Measurements from ENCODE around the gene SLC24A4.

DNA sequence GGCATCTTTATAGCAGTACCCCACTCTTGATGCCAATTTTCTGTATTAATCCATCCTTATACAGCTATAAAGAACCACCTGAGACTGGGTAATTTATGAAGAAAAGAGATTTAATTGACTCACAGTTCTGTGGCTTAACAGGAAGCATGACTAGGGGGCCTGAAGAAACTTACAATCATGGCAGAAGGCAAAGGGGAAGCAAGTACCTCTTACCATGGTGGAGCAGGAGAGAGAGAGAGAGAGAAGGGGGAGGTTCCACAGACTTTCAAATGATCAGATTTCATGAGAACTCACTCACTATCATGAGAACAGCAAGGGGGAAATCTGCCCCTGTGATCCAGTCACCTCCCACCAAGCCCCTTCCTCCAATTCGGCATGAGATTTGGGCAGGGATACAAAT is 84.4 kb downstream of the SLC24A4 start:
- TF ChIP-seq, protein P1, sequence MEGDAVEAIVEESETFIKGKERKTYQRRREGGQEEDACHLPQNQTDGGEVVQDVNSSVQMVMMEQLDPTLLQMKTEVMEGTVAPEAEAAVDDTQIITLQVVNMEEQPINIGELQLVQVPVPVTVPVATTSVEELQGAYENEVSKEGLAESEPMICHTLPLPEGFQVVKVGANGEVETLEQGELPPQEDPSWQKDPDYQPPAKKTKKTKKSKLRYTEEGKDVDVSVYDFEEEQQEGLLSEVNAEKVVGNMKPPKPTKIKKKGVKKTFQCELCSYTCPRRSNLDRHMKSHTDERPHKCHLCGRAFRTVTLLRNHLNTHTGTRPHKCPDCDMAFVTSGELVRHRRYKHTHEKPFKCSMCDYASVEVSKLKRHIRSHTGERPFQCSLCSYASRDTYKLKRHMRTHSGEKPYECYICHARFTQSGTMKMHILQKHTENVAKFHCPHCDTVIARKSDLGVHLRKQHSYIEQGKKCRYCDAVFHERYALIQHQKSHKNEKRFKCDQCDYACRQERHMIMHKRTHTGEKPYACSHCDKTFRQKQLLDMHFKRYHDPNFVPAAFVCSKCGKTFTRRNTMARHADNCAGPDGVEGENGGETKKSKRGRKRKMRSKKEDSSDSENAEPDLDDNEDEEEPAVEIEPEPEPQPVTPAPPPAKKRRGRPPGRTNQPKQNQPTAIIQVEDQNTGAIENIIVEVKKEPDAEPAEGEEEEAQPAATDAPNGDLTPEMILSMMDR (conservative IDR thresholded peaks at IDR 0.05; ENCODE audit: low read length), result no peak
- no peak for TF ChIP-seq EZH2phosphoT487 (IDR thresholded peaks at IDR 0.05; ENCODE audit: borderline replicate concordance)
